Tibial nerve (tissue), 4 donors: ENCODE data around the gene C17orf100.

Experiments
- EP300 ChIP-seq, 2 donors: sonication (generic); formaldehyde crosslinking; IDR thresholded peaks; one replicate each; pipeline ENCODE4 v1.6.1; 2017; ENCODE audit warnings: antibody characterized with exemption in 2 of 2, mild to moderate bottlenecking in 1 of 2
- TF ChIP-seq, protein P1 (sequence below), 5 experiments: fragments of 200-600 bp in 3 of 5; fragments of 450-650 bp in 2 of 5; sonication (generic) in 3 of 5; IDR thresholded peaks; one replicate each; pipeline ENCODE4 v1.5.1; 2016 to 2019; ENCODE audit warnings: antibody characterized with exemption in 5 of 5, mild to moderate bottlenecking in 3 of 5, moderate library complexity in 2 of 5

DNA sequence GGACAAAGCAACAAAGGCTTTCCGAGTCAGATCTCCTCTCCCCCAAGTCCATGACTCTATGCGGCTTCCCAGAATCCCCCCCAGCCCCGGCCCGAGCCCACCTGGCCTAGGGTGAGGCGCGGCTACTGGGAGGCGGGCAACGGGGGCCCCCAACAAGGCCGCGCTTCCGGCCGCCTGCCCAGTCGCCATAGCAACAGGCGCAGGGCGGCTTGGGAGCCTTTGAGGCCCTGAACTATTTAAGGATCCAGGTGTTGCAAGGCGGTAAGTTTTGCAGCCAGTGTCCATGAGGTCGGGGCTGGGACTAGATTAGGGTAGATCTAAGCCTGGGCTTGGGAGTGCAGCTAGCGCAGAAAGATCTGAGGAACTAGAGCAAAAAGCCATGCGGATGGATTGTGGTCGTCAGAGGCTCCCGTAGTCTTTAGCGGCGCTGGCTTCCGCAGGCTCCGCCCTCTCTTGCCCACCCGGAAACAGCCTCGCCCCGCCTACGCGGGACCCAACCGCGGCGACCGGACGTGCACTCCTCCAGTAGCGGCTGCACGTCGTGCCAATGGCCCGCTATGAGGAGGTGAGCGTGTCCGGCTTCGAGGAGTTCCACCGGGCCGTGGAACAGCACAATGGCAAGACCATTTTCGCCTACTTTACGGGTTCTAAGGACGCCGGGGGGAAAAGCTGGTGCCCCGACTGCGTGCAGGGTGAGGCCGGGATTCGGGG is 10.9 kb upstream of the C17orf100 start, which contains the start of the genes KIAA0753 and TXNDC17:
- peak; percentile 86 to 87 for TF ChIP-seq EP300 (IDR thresholded peaks at IDR 0.05)
- TF ChIP-seq, protein P1, sequence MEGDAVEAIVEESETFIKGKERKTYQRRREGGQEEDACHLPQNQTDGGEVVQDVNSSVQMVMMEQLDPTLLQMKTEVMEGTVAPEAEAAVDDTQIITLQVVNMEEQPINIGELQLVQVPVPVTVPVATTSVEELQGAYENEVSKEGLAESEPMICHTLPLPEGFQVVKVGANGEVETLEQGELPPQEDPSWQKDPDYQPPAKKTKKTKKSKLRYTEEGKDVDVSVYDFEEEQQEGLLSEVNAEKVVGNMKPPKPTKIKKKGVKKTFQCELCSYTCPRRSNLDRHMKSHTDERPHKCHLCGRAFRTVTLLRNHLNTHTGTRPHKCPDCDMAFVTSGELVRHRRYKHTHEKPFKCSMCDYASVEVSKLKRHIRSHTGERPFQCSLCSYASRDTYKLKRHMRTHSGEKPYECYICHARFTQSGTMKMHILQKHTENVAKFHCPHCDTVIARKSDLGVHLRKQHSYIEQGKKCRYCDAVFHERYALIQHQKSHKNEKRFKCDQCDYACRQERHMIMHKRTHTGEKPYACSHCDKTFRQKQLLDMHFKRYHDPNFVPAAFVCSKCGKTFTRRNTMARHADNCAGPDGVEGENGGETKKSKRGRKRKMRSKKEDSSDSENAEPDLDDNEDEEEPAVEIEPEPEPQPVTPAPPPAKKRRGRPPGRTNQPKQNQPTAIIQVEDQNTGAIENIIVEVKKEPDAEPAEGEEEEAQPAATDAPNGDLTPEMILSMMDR (IDR thresholded peaks at IDR 0.05): peak in 1 of 5 experiments; percentile 53
